Ascending aorta (tissue), 2 donors: ENCODE measurements around the gene C19orf33. TPM values are rescaled to one million over a fixed set of nuclear protein-coding genes. Genes with fewer than 3 reads are reported as not detected.
A peak's percentile ranks its signal among the peaks of the same experiment; 100 is the strongest.
"Not testable (repeated sequence)": the region's sequence is repeated elsewhere in the genome, so short reads cannot be mapped to it uniquely, and the experiment has no call there.

Experiments used
- DNase-seq, 2 donors: peaks; one replicate each; pipeline ENCODE4 v3.0.0-alpha.2; 2019; ENCODE audit warnings: low spot score in 2 of 2
- H3K27ac ChIP-seq, 2 donors: fragments of 200-600 bp; sonication (generic); one replicate each; pipeline ENCODE4 v1.5.1; 2016 to 2017; ENCODE audit warnings: mild to moderate bottlenecking in 1 of 2
- H3K27me3 ChIP-seq: fragments of 200-600 bp; sonication (generic); one replicate; pipeline ENCODE4 v1.5.1; 2017
- H3K36me3 ChIP-seq, 2 donors: fragments of 200-600 bp; sonication (generic); one replicate each; pipeline ENCODE4 v1.5.1; 2016
- H3K4me1 ChIP-seq, 2 donors: fragments of 200-600 bp; sonication (generic); one replicate each; pipeline ENCODE4 v1.5.1; 2016 to 2017; ENCODE audit warnings: mild to moderate bottlenecking in 1 of 2
- H3K4me3 ChIP-seq, 2 donors: fragments of 200-600 bp; sonication (generic); one replicate each; pipeline ENCODE4 v1.5.1; 2016 to 2017; ENCODE audit warnings: mild to moderate bottlenecking in 1 of 2
- H3K9me3 ChIP-seq, 2 donors: fragments of 200-600 bp; sonication (generic); one replicate each; pipeline ENCODE4 v1.5.1; 2016
- intact Hi-C: fragments of 100-400 bp; cut with DNase I; formaldehyde crosslinking; loops from one replicate; pipeline ENCODE4 v1.15.1; 2023
- total RNA-seq: library from RNA; depleted of rRNA; stranded (reverse); fragments of >200 nt; gene quantifications from one replicate; pipeline ENCODE4 v1.1.0, GENCODE V29; 2016
- TF ChIP-seq, protein P1 (sequence below), 3 experiments: fragments of 200-600 bp in 2 of 3; fragments of 450-650 bp in 1 of 3; sonication (generic) in 2 of 3; IDR thresholded peaks; one replicate each; pipeline ENCODE4 v1.5.1; 2016 to 2019; ENCODE audit warnings: antibody characterized with exemption in 3 of 3, mild to moderate bottlenecking in 1 of 3, moderate library complexity in 1 of 3

Gene C19orf33
- not detected for total RNA-seq

DNA sequence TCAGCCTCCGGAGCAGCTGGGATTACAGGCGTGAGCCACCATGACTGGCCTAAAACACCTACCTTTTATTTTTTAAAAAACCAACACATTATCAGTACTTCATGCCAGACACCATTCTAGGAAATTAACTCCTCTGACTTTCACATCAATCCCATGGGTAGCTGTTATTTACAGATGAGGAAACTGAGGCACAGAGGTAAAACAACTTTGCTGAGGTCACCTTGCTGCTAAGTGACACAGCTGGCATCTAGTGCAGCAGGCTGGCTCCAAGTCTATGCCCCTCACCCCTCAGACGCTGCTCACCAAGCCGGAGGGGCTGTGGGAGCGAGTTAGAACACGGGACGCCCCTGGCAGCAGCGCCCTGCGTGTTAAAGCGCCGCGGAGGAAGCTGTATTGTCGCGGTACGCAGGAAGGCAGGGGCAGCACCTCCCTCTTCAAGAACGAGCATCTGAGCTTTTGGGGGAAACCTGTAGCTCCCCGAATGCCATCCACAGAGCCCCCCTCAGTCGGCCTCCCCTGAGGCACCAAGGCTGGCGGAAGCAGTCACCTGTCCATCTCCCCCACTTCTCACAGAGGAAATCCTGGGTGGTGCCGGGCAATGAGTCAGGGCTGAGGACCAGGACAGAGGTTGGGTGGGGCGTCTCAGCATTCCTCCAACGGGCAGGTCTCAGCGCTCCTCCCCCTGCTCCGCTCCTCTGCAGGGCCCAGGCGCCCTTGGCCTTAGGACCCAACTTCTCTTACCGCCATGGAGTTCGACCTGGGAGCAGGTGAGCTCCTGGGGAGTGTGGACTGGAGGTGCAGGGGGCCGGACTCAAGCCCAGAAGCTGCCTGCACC is at the start of gene C19orf33:
Gene C19orf33, plus strand, starts transcription at position 735 of the 835 bp plus-strand sequence. Its CDS starts 11 bp downstream, at position 746.
- Histone ChIP-seq H3K4me1 (peaks cover 0 to 1% of the 10 kb centered on the region in 2 donors), H3K36me3 (peaks cover 39 to 45% of the 10 kb centered on the region in 2 donors), H3K27ac (no peak within 1 kb of the TSS), H3K4me3 (no peak within 1 kb of the TSS), H3K9me3 (no peaks in the 10 kb centered on the region), H3K27me3 (no peaks in the 10 kb centered on the region)
- TF ChIP-seq, protein P1, sequence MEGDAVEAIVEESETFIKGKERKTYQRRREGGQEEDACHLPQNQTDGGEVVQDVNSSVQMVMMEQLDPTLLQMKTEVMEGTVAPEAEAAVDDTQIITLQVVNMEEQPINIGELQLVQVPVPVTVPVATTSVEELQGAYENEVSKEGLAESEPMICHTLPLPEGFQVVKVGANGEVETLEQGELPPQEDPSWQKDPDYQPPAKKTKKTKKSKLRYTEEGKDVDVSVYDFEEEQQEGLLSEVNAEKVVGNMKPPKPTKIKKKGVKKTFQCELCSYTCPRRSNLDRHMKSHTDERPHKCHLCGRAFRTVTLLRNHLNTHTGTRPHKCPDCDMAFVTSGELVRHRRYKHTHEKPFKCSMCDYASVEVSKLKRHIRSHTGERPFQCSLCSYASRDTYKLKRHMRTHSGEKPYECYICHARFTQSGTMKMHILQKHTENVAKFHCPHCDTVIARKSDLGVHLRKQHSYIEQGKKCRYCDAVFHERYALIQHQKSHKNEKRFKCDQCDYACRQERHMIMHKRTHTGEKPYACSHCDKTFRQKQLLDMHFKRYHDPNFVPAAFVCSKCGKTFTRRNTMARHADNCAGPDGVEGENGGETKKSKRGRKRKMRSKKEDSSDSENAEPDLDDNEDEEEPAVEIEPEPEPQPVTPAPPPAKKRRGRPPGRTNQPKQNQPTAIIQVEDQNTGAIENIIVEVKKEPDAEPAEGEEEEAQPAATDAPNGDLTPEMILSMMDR (IDR thresholded peaks at IDR 0.05), result no peak
- no peak for DNase-seq
- intact Hi-C loops, result no loop called here

DNA sequence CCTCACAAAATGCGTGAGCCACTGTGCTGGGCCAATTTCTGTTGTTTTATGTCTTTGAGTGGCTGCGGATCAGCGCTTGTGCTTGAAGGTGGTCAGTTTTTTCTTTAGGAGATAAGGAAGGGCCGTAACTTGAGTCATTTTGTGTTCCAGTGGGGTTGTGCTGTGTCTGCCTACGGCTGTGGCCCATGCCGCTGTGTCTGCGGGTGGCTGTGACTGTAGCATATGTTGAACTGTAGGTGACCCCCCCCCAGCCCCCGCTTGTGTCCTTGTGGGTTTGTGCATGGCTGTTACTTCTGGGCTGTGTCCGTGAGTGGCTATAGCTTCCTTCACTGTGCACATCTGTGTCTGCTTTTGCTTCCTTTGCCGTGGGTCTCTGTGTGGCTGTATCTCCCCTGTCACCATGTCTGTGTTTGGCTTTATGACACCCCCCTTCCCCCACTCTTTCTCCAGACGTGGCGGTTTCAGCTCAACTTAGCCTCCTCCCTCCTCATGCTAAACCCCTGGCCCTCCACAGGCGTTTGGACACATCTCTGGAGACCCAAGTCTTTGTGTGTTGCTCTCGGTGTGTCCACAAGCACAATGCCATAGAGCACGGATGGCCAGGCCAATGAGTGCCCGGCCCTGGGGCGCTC is 48.6 kb upstream of the C19orf33 start:
- Histone ChIP-seq H3K9me3 (no peaks in the 10 kb centered on the region), H3K4me3 (peak overlapping the region; percentile 89 to 90), H3K36me3 (peaks cover 0 to 9% of the 10 kb centered on the region in 2 donors), H3K27ac (peak overlapping the region; percentile 90 to 99), H3K4me1 (peaks cover 15 to 26% of the 10 kb centered on the region in 2 donors), H3K27me3 (no peaks in the 10 kb centered on the region)
- TF ChIP-seq, protein P1 (IDR thresholded peaks at IDR 0.05), result no peak
- no peak for DNase-seq
- intact Hi-C loops, result loop anchor here (1.0 to 2.0 kb wide), 2 partner anchors 9 to 13 kb away; partner anchors contain the start of gene SPINT2

DNA sequence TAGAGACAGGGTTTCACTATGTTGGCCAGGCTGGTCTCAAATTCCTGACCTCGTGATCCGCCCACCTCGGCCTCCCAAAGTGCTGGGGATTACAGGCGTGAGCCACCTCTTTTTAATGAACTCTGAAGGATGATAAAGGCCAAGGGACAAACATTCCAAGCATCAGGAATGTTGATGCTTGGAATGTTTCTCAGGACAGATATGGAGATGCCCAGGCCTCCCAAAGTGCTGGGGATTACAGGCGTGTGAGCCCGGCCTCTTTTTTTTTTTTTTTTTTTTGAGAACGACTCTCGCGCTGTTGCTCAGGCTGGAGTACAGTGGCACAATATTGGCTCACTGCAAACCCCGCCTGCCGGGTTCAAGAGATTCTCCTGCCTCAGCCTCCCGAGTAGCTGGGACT is 42.1 kb upstream of the C19orf33 start:
- H3K4me3 ChIP-seq, H3K9me3 ChIP-seq, DNase-seq, H3K27ac ChIP-seq, intact Hi-C loops, H3K36me3 ChIP-seq, H3K27me3 ChIP-seq: not testable (repeated sequence)
- peaks cover 7 to 21% of the 10 kb centered on the region in 2 donors for H3K4me1 ChIP-seq

DNA sequence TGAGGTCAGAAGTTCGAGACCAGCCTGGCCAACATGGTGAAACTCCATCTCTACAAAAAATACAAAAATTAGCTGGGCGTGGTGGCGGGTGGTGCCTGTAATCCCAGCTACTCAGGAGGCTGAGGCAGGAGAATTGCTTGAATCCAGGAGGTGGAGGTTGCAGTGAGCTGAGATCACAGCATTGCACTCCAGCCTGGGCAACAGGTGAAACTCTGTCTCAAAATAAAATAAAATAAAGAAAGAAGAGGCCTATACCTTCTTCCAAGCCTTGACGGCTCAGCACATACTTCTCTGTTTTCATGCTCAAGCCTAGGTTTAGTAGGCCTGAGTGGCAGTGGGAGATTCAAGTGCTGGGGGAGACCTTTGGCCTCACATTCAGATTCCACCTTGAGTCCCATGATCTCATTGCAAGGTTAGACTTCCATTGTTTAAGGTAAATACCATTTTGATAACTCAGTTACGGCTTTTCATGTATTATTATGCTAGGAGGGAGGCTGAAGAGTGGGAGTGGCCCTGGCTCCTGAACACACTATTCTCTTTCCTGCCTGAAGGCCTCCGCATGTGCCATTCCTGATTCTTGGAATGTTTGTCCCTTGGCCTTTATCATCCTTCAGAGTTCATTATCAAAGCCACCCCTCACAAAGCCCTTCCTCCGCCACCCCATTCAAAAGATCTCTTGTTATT is 41.3 kb upstream of the C19orf33 start:
- Histone ChIP-seq H3K27me3 (no peaks in the 10 kb centered on the region), H3K4me3 (no peak overlapping the region), H3K9me3 (no peaks in the 10 kb centered on the region), H3K27ac (peak overlapping the region; percentile 98), H3K36me3 (no peaks in the 10 kb centered on the region), H3K4me1 (peaks cover 7 to 28% of the 10 kb centered on the region in 2 donors)
- no peak for DNase-seq
- intact Hi-C loops, result no loop called here
- TF ChIP-seq, protein P1 (IDR thresholded peaks at IDR 0.05), result no peak

DNA sequence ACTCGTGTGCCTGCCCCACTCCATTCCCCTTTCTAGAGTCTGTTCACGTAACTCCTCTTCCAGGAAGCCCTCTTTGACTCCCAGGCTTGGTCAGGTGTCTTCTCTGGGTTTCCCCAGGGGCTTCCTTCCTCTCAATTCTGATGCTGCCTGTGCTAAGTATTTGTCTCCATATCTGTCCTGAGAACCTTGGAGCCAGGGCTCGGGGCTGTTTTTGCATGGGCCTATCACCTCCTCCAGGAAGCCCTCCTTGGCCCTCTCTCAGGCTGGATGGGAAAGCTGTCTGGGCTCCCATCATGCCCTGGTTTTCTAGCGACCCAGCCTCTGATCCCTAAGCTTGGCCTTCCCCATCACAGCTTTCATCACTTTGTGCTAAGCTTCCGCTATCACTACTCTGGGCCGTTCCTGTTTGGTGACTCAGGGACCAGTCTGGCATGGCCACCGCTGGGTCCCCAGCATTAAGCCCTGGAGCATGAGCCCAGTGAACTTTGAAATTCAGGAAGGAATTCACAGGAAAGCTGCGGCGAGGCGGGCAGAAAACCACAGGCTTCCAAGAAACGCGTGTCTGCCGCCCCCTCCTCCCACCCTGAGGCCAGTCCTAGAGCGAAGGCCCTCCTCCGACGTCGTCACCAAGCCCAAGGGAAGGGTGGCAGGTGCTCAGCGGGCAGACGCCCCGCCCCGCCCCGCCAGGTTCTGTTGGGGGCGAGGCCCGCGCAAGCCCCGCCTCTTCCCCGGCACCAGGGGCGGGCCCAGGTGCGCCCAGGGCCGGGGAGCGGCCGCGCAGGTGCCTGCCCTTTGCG is 40.2 kb upstream of the C19orf33 start:
- peak overlapping the region; percentile 65 to 76 for H3K4me3 ChIP-seq
- TF ChIP-seq, protein P1 (IDR thresholded peaks at IDR 0.05), result no peak
- DNase-seq, result peak; percentile 42 to 89
- H3K9me3 ChIP-seq, result no peaks in the 10 kb centered on the region
- no peaks in the 10 kb centered on the region for H3K27me3 ChIP-seq
- intact Hi-C loops, result loop anchor here (1.0 to 2.0 kb wide), 3 partner anchors 8 to 53 kb away; partner anchors contain the start of gene PPP1R14A
- H3K27ac ChIP-seq, result peak overlapping the region; percentile 98
- peaks cover 7 to 33% of the 10 kb centered on the region in 2 donors for H3K4me1 ChIP-seq
- no peaks in the 10 kb centered on the region for H3K36me3 ChIP-seq
